Measurements from ENCODE around the gene IGF2BP2.
"Not testable (repeated sequence)": the region's sequence is repeated elsewhere in the genome, so short reads cannot be mapped to it uniquely, and the experiment has no call there.

Gene IGF2BP2

GRCh38 chr3:185647134-185647879 is 177.5 kb downstream of the IGF2BP2 start:
- DNase-seq (ENCODE audit: low read depth in 2 of 2, low spot score in 1 of 2), result no peak

DNA sequence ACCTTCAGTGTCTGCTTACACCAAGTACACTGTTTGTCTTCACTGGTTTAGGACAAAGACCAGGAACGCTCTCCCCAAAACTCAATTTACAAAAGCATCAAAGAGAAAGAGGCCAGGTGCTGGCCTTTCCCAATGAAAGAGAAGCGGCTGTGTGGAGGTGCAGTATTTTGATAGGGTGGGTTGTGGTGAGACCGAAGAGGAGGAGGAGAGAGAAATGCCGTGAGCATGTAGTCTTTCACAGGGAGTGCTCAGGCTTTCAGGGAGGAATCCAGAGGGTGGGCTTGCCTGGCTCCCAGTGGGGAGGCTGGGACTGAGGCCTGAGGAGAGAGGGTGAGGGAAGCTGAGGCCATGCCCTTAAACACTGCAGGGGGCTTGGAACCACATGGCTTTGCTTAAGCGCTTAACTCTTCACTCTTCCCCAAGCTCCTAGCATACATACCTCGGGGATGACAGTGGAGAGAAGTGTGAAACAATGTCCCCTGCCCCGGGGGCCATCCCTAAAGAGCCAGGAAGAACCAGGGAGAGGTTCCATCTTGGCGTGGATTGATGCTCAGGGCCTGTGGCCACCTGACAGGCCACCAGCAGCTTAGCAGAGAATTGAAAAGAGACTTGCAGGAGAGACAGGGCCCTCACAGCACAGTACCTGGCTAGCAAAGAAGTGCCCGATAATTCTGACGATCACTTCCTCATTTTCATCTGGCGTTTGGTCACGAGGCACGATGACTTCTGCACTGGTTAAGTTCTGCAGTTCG is 178.3 kb downstream of the IGF2BP2 start:
- no peak for DNase-seq (ENCODE audit: low read depth in 2 of 2, low spot score in 1 of 2)

DNA sequence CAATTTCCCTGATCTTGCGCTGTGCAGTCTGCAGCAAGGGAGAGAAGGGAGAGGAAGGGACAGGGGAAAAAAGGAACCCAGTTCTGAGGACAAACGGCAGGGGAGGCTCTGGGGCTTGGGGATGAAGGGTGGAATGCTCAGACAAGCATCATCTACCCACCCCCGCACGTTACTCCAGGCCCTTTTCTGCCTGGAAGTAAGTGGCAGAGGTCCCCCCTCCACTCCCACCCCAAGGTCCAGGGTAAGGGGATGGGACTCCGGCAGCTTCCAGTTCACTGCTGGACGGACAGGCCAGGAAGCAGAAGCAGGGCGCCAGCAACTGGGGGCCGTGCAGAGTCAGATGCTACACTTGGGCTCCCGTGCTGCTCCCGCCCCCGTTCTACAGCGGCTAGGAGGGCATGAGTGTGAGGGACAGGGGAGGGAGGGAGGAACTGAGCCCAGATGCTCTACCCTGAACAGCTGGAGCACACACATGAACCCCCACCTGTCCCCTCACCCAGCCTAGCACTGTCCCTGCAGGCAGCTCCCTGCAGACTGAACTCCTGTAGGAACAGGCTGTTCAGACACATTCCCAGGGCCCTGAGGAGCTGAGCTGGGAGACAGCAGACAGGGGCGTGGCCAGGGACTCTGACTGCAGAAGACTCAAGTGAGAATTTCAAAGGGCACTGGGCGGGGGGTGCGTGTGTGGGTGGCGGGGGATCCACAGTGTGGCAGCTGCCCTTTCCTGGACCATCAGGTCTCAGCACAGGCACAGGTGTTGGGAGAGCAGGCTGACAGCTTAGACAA is 179.1 kb downstream of the IGF2BP2 start:
- no peak for DNase-seq (ENCODE audit: low read depth in 2 of 2, low spot score in 1 of 2)

GRCh38 chr3:185645191-185645590 is 179.7 kb downstream of the IGF2BP2 start:
- not testable (repeated sequence) for DNase-seq (ENCODE audit: low read depth in 2 of 2, low spot score in 1 of 2)

DNA sequence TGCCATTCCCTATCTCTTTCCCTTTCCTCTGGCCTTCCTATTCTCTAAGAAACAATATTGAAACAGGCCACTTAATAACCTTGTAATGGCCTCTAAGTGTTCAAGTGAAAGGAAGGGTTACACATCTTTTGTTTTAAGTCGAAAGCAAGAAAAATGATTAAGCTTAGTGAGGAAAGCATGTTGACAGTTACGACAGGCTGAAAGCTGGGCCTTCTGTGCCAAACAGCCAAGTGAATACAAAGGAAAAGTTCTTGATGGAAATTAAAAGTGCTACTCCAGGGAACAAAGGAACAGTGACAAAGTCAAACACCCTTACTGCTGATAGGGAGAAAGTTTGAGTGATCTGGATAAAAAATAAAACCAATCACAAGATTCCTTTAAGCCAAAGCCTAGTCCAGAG is 184.5 kb downstream of the IGF2BP2 start:
- DNase-seq (ENCODE audit: low read depth in 2 of 2, low spot score in 1 of 2), result no peak

- DNase-seq (ENCODE audit: low read depth in 2 of 2, low spot score in 1 of 2), result no peak
Measured at GRCh38 chr3:185639632-185640206, 185.1 kb downstream of the IGF2BP2 start.

DNA sequence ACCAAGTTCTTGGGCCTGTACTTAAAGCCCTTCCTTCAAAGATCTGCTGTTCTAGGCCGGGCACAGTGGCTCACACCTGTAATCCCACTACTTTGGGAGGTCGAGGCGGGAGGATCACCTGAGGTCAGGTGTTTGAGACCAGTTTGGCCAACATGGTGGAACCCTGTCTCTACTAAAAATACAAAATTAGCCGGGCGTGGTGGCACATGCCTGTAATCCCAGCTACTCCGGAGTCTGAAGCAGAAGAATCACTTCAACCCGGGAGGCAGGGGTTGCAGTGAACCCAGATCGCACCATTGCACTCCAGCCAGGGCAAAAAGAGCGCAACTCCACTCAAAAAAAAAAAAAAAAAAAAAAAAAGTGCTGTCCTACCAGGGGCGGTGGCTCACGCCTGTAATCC is 186.2 kb downstream of the IGF2BP2 start:
- DNase-seq (ENCODE audit: low read depth in 2 of 2, low spot score in 1 of 2), result not testable (repeated sequence)

DNA sequence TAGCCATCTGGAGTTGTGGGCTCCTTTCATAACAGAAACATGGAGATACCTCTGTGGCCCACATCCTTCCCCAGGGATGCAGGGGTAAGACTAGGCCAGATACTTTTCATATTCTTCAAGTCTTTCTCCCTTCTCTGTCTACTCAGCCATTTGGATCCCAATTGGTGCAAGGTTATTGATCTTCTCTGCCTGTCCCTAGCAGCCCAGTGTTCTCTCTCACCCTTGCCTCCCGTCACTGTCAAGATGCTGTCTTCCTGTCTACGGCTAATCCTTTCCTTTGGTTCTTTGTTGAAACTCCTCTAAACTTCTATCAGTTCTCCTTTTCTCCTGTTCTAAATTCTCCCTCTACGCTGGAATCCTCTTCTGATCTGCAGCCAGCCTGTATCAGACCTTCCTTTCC is 187.5 kb downstream of the IGF2BP2 start:
- DNase-seq (ENCODE audit: low read depth in 2 of 2, low spot score in 1 of 2), result no peak

DNA sequence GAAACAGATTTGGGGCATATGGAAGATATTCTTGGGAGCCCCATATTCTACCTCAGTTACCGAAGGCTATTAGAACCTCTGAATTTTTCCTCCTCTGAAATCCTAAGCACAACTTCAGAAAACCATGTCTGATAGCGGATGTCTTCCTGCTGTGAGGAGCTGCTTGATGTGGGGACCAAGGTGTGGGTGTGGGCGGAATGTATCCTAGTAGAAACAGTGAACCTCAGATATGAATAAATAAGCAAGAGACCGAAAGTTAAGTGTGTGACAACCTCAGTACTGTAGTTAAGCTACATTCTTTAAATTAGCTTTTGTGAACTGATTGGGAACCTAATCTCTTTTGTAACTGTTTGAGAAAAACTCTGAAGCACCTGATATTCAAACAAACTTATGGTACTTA is 191.8 kb downstream of the IGF2BP2 start:
- no peak for DNase-seq (ENCODE audit: low read depth in 2 of 2, low spot score in 1 of 2)

DNA sequence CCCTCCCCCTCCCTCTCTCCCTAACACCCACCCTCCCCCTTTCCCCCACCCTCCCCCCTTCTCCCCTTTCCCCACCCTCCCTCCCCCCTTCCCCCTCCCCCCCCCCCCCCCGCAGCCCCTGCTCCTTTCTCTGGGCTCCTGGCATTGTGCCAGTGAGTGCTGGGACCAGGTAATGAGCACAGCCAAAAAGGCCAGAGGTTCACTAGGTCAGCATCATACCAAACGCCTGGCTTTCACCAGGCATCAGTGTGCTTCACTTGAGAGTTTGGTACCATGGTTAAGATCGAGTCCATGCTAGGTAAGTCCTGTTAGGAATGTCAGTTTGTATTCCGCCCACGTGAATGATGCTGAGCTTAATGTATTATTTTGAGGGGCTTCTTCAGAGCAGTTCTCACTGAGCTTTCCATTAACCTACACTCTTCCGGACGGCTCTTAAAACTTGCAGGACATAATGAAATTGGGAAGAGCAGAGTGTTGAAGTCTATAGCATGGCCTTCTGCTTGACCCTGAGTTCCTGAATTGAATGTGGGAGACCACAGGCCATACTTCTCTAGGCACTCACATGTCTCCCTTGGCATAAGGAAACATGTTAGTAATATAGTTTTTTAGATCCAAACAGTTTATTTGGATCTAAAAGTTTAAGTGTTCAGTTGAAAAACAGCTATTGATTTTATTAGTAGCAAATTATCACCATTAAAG is 193.2 kb downstream of the IGF2BP2 start:
- DNase-seq (ENCODE audit: low read depth in 2 of 2, low spot score in 1 of 2), result no peak

DNA sequence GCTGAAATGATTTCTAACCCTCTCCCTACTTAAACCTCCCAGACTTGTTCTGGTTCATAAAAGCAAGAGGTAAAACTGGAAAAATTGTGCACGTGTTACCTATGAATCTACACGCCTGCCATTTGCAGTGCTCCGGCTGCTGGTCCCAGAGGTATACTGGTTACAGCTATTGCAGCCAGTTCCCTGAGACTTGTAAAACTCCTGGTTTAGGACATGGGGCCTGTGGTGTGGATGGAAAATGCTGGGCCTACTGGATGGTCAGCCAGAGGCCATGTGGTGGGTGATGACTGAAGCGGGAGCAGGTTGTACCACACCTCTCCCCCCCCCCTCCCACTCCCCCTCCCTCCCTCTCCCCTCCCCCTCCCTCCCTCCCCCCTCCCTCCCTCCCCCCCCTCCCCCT is 193.7 kb downstream of the IGF2BP2 start:
- DNase-seq (ENCODE audit: low read depth in 2 of 2, low spot score in 1 of 2), result no peak

DNA sequence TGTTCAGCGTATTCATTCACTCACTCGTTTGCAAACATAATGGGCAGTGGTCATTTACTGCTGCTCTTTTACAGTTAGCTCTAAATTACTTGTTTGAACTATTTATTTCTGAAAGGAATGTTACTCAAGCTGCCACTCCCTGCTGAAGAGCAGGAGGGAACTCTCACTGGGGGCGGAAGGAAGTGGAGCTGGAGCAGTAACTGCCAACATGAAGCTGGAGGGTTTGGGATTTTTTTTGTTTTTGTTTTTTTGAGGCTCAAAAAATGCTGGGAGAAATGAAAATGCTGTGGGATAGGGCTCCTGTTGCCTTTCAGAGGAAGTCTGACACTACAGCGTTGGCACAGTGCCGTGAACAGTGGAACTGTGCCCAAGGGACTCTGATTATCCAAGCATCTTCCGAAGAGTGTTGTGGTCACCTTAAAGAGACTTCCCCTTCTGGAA is 194.6 kb downstream of the IGF2BP2 start:
- no peak for DNase-seq (ENCODE audit: low read depth in 2 of 2, low spot score in 1 of 2)

DNA sequence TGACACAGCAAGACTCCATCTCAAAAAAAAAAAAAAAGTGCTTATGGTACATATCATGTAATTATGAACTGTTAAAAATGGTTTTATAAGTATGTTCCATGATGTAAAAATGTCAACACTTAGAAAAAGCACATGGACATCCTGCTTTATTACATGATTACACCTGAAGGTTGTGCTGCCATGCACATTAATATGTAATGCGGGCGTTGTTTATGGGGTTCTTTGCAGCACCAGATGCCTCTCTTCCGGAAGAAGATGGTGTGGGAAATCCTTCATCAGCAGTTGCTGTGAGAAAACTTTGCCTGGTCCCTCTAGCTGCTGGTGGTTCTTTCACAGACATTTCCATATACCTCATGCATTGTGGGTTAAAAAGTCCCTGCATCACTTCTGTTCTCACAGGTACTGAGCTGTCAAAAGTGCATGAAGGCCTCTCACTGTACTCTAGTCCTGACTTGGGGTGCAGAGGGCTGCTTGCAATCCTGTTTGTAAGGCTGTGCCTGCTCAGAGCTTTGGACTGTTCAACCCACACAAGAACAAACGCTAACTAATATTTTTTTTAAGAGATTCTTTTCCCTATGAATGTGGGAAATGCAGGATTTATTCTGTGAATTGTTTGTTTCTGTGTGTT is 195.2 kb downstream of the IGF2BP2 start:
- no peak for DNase-seq (ENCODE audit: low read depth in 2 of 2, low spot score in 1 of 2)

DNA sequence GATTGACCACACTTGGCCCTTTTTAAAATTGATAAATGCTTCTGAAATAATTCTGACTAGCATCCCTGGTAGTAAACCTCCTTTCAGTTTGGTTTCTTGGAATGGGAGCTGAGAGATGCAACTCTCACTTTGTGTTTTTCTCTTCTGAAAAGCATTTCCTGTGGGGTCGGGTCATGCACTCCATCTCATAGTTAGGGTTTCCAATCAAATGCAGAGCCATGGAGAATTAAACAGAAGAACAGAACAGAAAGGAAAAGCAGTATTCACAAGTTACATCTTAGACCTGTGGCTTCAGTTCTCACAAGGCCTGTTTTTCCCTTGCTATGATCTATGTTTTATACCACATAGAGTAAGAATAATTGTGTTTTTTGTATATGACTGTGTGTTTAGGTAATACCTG is 199.1 kb downstream of the IGF2BP2 start:
- DNase-seq (ENCODE audit: low read depth in 2 of 2, low spot score in 1 of 2), result no peak

- DNase-seq (ENCODE audit: low read depth in 2 of 2, low spot score in 1 of 2), result no peak
Measured at GRCh38 chr3:185623939-185624665, 200.7 kb downstream of the IGF2BP2 start.

DNA sequence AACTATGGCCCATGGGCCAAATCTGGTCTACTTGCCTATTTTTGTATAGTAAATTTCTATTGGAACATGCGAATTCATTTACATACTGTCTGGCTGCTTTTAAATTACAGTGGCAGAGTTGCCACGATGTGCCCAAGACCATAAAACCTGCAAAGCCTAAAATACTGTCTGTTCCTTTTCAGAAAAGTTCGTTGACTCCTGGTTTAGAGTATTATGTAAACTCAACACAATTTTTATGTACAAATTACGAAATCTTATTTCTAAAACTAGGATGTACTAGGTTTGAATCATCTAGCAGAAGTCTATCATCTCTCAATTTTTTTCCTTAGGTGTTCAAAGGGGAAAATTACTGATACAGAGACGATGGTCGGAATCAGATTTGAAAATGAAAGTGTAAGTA is 211.8 kb downstream of the IGF2BP2 start:
- DNase-seq (ENCODE audit: low read depth in 2 of 2, low spot score in 1 of 2), result no peak

GRCh38 chr3:185606196-185606595 is 218.6 kb downstream of the IGF2BP2 start:
- DNase-seq (ENCODE audit: low read depth in 2 of 2, low spot score in 1 of 2), result no peak

DNA sequence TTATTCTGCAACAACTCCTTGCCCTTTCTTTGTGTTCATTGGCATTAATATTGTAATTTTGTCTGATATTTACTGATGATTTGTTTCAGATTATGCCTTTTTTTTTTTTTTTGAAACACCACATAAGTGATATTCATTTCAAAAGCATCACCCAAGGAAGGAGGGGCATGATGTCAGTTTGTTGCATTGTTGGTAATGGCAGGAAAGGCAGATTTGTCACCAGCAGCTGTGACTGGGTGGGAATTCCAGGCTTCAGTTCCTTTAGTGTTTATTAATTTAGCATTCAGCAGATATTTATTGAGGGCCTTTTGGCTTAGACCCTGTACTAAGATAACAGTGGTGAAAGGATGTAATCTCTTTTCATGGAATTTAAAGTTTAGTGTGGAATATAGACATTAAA is 219.3 kb downstream of the IGF2BP2 start:
- DNase-seq (ENCODE audit: low read depth in 2 of 2, low spot score in 1 of 2), result no peak

GRCh38 chr3:185595526-185595925 is 229.3 kb downstream of the IGF2BP2 start:
- no peak for DNase-seq (ENCODE audit: low read depth in 2 of 2, low spot score in 1 of 2)

- no peak for DNase-seq (ENCODE audit: low read depth in 2 of 2, low spot score in 1 of 2)
Measured at GRCh38 chr3:185594073-185594472, 230.8 kb downstream of the IGF2BP2 start.

All from stimulated activated CD8-positive, alpha-beta memory T cell treated with anti-CD3 and anti-CD28 coated beads, Interleukin-4, amount 100 ng/mL, for 1 hour (primary cell).